ENCODE measurements around the gene MACROH2A2. TPM values are rescaled to one million over a fixed set of nuclear protein-coding genes. Genes with fewer than 3 reads are reported as not detected.

Gene MACROH2A2
- total and polyA plus RNA-seq, 7 donors: 4.8 to 19.4 (median 10.4) TPM

GRCh38 chr10:70048030-70048723 lies 4.5 kb upstream of the MACROH2A2 start:
- Histone ChIP-seq H3K9me3 (no peaks in the 10 kb centered on the region), H3K27ac (no peak overlapping the region), H3K4me3 (no peak overlapping the region), H3K36me3 (no peaks in the 10 kb centered on the region), H3K4me1 (peaks cover 0 to 12% (median 8%) of the 10 kb centered on the region in 4 donors), H3K27me3 (no peaks in the 10 kb centered on the region)
- TF ChIP-seq POLR2AphosphoS5 (IDR thresholded peaks at IDR 0.05) (no peak), CTCF (IDR thresholded peaks at IDR 0.05) (no peak), POLR2A (IDR thresholded peaks at IDR 0.05) (no peak), EP300 (IDR thresholded peaks at IDR 0.05) (no peak)
- no peak for DNase-seq
- WGBS, 2 donors: 80 to 82% methylated on average over 5 of the region's 5 CpGs
- intact Hi-C loops (cut with DNase I): no loop called here

GRCh38 chr10:70051848-70052247 lies 798 bp upstream of the MACROH2A2 start:
- DNase-seq: no peak
- 32 to 53% methylated on average over 6 of the region's 6 CpGs for WGBS, 2 donors
- TF ChIP-seq EP300 (IDR thresholded peaks at IDR 0.05) (no peak), POLR2AphosphoS5 (IDR thresholded peaks at IDR 0.05) (no peak), CTCF (IDR thresholded peaks at IDR 0.05) (no peak), POLR2A (IDR thresholded peaks at IDR 0.05) (no peak)
- Histone ChIP-seq H3K9me3 (no peaks in the 10 kb centered on the region), H3K36me3 (no peaks in the 10 kb centered on the region), H3K4me3 (peak overlapping the region in 3 of 4 donors; percentile 76 to 82 (median 76)), H3K27ac (no peak overlapping the region), H3K4me1 (peaks cover 0 to 19% (median 18%) of the 10 kb centered on the region in 4 donors), H3K27me3 (no peaks in the 10 kb centered on the region)
- intact Hi-C loops (cut with DNase I): no loop called here

GRCh38 chr10:70053218-70053840 lies 683 bp downstream of the MACROH2A2 start:
- 1% methylated on average over 78 of the region's 78 CpGs for WGBS, 2 donors
- Histone ChIP-seq H3K27me3 (no peaks in the 10 kb centered on the region), H3K36me3 (no peaks in the 10 kb centered on the region), H3K27ac (peak overlapping the region; percentile 74 to 80 (median 76)), H3K4me1 (peaks cover 0 to 19% (median 18%) of the 10 kb centered on the region in 4 donors), H3K4me3 (peak overlapping the region; percentile 62 to 82 (median 76)), H3K9me3 (no peaks in the 10 kb centered on the region)
- DNase-seq: no peak
- TF ChIP-seq POLR2AphosphoS5 (IDR thresholded peaks at IDR 0.05) (no peak), POLR2A (IDR thresholded peaks at IDR 0.05) (no peak), CTCF (IDR thresholded peaks at IDR 0.05) (no peak), EP300 (IDR thresholded peaks at IDR 0.05) (no peak)
- intact Hi-C loops (cut with DNase I): no loop called here

GRCh38 chr10:70053841-70054288 lies 1.2 kb downstream of the MACROH2A2 start:
- TF ChIP-seq POLR2AphosphoS5 (IDR thresholded peaks at IDR 0.05) (no peak), EP300 (IDR thresholded peaks at IDR 0.05) (no peak)
- Histone ChIP-seq H3K4me1 (peaks cover 0 to 19% (median 18%) of the 10 kb centered on the region in 4 donors), H3K36me3 (no peaks in the 10 kb centered on the region), H3K27me3 (no peaks in the 10 kb centered on the region), H3K4me3 (peak overlapping the region; percentile 62 to 82 (median 76)), H3K27ac (peak overlapping the region; percentile 74 to 80 (median 76)), H3K9me3 (no peaks in the 10 kb centered on the region)
- peak; percentile 61 for DNase-seq
- intact Hi-C loops (cut with DNase I): no loop called here
- WGBS, 2 donors: 12 to 14% methylated on average over 33 of the region's 33 CpGs

- no peaks in the 10 kb centered on the region for H3K9me3 ChIP-seq
- no peaks in the 10 kb centered on the region for H3K27me3 ChIP-seq
- no peak overlapping the region for H3K4me3 ChIP-seq
- intact Hi-C loops (cut with DNase I): no loop called here
- H3K4me1 ChIP-seq: peaks cover 0 to 19% (median 18%) of the 10 kb centered on the region in 4 donors
- DNase-seq: no peak
- H3K27ac ChIP-seq: no peak overlapping the region
- WGBS, 2 donors: 93 to 96% methylated on average over 4 of the region's 4 CpGs
- H3K36me3 ChIP-seq: no peaks in the 10 kb centered on the region
- TF ChIP-seq POLR2AphosphoS5 (IDR thresholded peaks at IDR 0.05) (no peak), EP300 (IDR thresholded peaks at IDR 0.05) (no peak), CTCF (IDR thresholded peaks at IDR 0.05) (no peak), POLR2A (IDR thresholded peaks at IDR 0.05) (no peak)
Observed at GRCh38 chr10:70054902-70055301, 2.3 kb downstream of the MACROH2A2 start.
